NB4 (cell line): ENCODE results near the gene BTG2.

Source experiments
- DNase-seq: peaks from one replicate; pipeline ENCODE4 v3.0.0; 2010; ENCODE audit warnings: low read depth
- H3K4me3 ChIP-seq: one replicate; pipeline ENCODE4 v1.5.1; 2011; ENCODE audit warnings: mild to moderate bottlenecking, low read depth, low read length, moderate library complexity
- CTCF ChIP-seq: IDR thresholded peaks from one replicate; pipeline ENCODE4 v1.5.1; 2012; ENCODE audit warnings: low read depth, low read length
- MYC ChIP-seq: IDR thresholded peaks from 2 replicates; pipeline ENCODE4 v1.6.1; 2011; ENCODE audit warnings: low read depth, low read length
- POLR2A ChIP-seq: IDR thresholded peaks from 2 replicates; pipeline ENCODE4 v1.6.1; 2011; ENCODE audit warnings: mild to moderate bottlenecking; ENCODE audit not compliant: insufficient read length; ENCODE audit errors: extremely low read depth
- TF ChIP-seq, protein P1 (sequence below): IDR thresholded peaks from 2 replicates; pipeline ENCODE4 v1.6.1; 2011; ENCODE audit warnings: low read depth, low read length

BTG2 gene

GRCh38 chr1:203305809-203306088 lies 430 bp downstream of the BTG2 start:
- no peak for DNase-seq
- no peak for TF ChIP-seq POLR2A
- TF ChIP-seq CTCF: no peak
- TF ChIP-seq, protein P1, sequence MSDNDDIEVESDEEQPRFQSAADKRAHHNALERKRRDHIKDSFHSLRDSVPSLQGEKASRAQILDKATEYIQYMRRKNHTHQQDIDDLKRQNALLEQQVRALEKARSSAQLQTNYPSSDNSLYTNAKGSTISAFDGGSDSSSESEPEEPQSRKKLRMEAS: no peak
- TF ChIP-seq MYC: no peak

DNA sequence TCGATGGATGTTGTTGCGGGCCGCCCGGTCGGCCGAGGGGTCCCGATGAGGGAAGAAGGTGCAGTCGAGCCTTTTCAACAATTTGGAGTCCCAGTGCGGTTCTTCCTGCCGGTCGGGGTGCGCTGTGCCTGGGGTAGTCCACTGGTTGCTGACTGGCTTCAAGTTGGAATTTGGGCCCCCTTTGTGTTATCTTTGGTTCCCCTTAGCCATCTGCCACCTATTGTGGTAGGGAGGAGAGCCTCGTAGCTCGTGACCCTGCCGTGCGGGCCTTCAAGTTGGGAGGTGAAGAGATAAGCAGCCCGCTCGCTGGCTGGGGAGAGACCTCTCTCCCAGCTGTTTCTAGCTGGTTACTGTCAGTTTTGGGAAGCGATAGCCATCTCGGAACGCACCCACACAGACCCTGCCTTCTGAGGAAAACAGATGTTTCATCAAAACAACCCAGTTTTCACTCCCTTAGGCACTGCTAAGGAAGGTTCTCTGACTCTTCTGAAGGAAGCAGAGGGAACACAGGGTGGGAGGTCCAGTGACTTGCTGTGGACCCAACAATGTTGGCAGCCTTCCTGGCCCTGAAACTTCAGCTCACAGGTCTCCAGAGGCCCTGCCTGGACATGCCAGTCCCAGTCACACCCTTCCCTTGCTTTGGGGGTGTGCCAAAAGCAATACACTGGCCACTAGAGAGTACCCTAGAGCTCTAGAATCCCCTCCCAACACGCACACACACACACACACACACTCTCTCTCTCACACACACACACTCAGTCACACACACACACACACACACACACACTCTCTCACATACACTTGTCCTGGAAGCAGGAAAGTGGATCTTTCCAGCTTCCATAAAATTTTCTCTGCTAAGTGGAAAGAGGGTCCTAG lies 1.0 kb downstream of the BTG2 start:
- no peak overlapping the region for H3K4me3 ChIP-seq
- TF ChIP-seq MYC (no peak), POLR2A (no peak), CTCF (no peak)
- TF ChIP-seq, protein P1: no peak
- peak; percentile 30 for DNase-seq

More at GRCh38 chr1:203305809-203306088, 430 bp downstream of the BTG2 start:
- no peak overlapping the region for H3K4me3 ChIP-seq

GRCh38 chr1:203306965-203307541 lies 1.7 kb downstream of the BTG2 start:
- DNase-seq: no peak
- TF ChIP-seq CTCF: no peak
- TF ChIP-seq POLR2A: no peak
- TF ChIP-seq MYC: no peak
- TF ChIP-seq, protein P1: no peak

DNA sequence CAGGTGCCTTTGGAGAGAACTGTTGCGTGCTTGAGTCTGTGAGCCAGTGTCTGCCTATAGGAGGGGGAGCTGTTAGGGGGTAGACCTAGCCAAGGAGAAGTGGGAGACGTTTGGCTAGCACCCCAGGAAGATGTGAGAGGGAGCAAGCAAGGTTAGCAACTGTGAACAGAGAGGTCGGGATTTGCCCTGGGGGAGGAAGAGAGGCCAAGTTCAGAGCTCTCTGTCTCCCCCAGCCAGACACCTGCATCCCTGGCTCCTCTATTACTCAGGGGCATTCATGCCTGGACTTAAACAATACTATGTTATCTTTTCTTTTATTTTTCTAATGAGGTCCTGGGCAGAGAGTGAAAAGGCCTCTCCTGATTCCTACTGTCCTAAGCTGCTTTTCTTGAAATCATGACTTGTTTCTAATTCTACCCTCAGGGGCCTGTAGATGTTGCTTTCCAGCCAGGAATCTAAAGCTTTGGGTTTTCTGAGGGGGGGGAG lies 2.4 kb downstream of the BTG2 start:
- no peak for TF ChIP-seq POLR2A
- TF ChIP-seq, protein P1: no peak
- no peak for TF ChIP-seq MYC
- TF ChIP-seq CTCF: no peak
- no peak for DNase-seq
- H3K4me3 ChIP-seq: no peak overlapping the region

More at GRCh38 chr1:203306965-203307541, 1.7 kb downstream of the BTG2 start:
- no peak overlapping the region for H3K4me3 ChIP-seq

DNA sequence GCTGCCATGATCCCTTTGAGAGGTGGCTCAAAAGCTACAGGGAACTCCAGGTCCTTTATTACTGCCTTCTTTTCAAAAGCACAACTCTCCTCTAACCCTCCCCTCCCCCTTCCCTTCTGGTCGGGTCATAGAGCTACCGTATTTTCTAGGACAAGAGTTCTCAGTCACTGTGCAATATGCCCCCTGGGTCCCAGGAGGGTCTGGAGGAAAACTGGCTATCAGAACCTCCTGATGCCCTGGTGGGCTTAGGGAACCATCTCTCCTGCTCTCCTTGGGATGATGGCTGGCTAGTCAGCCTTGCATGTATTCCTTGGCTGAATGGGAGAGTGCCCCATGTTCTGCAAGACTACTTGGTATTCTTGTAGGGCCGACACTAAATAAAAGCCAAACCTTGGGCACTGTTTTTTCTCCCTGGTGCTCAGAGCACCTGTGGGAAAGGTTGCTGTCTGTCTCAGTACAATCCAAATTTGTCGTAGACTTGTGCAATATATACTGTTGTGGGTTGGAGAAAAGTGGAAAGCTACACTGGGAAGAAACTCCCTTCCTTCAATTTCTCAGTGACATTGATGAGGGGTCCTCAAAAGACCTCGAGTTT lies 3.1 kb downstream of the BTG2 start:
- H3K4me3 ChIP-seq: no peak overlapping the region
- no peak for DNase-seq
- TF ChIP-seq MYC (no peak), CTCF (no peak)
